ENCODE data around the gene KCNIP1.

DNA sequence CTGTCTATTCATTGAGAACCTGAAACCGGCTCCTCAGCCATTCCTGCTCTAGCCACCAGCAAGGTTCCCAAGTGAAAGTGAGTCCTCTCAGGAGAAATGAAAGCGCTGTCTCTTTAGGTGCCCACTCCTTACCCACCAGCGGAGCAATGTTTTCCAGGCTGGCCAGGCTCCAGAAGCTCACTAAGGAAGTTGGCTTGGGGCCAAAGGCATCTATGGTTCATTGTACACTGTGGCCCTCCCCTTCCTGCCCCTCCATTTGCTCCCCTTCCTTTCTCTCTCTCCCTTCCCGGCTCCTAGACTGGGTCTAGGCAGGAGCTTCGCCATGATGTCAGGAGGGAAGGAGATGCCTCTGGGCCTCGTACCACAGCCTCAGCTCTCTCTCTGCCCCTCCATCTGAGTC is 278.6 kb downstream of the KCNIP1 start:
- TF ChIP-seq SMC3 (IDR thresholded peaks at IDR 0.05; ENCODE audit: borderline replicate concordance, low read length) (no peak), POLR2A (IDR thresholded peaks at IDR 0.05; ENCODE audit: low read depth, low read length) (no peak), HDAC2 (IDR thresholded peaks at IDR 0.05) (no peak), FOXM1 (IDR thresholded peaks at IDR 0.05; ENCODE audit: low read depth, low read length) (no peak), HDAC6 (IDR thresholded peaks at IDR 0.05; ENCODE audit: unreplicated experiment) (no peak), SP1 (IDR thresholded peaks at IDR 0.05; ENCODE audit: low read depth, low read length) (no peak), RAD21 (IDR thresholded peaks at IDR 0.05; ENCODE audit: insufficient read depth, low read depth, low read length) (no peak), SUZ12 (IDR thresholded peaks at IDR 0.05; ENCODE audit: unreplicated experiment) (no peak), HDGF (IDR thresholded peaks at IDR 0.05) (no peak)
- TF ChIP-seq, protein P1, sequence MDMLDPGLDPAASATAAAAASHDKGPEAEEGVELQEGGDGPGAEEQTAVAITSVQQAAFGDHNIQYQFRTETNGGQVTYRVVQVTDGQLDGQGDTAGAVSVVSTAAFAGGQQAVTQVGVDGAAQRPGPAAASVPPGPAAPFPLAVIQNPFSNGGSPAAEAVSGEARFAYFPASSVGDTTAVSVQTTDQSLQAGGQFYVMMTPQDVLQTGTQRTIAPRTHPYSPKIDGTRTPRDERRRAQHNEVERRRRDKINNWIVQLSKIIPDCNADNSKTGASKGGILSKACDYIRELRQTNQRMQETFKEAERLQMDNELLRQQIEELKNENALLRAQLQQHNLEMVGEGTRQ (IDR thresholded peaks at IDR 0.05; ENCODE audit: borderline replicate concordance, low read depth, low read length): no peak
- TF ChIP-seq, protein P2, sequence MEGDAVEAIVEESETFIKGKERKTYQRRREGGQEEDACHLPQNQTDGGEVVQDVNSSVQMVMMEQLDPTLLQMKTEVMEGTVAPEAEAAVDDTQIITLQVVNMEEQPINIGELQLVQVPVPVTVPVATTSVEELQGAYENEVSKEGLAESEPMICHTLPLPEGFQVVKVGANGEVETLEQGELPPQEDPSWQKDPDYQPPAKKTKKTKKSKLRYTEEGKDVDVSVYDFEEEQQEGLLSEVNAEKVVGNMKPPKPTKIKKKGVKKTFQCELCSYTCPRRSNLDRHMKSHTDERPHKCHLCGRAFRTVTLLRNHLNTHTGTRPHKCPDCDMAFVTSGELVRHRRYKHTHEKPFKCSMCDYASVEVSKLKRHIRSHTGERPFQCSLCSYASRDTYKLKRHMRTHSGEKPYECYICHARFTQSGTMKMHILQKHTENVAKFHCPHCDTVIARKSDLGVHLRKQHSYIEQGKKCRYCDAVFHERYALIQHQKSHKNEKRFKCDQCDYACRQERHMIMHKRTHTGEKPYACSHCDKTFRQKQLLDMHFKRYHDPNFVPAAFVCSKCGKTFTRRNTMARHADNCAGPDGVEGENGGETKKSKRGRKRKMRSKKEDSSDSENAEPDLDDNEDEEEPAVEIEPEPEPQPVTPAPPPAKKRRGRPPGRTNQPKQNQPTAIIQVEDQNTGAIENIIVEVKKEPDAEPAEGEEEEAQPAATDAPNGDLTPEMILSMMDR (IDR thresholded peaks at IDR 0.05 in 2 of 3, conservative IDR thresholded peaks at IDR 0.05 in 1 of 3; ENCODE audit: control insufficient read depth in 2 of 3, extremely low read depth in 1 of 3, insufficient read depth in 1 of 3, low read depth in 3 of 3, low read length in 3 of 3): no peak
- TF ChIP-seq, protein P3, sequence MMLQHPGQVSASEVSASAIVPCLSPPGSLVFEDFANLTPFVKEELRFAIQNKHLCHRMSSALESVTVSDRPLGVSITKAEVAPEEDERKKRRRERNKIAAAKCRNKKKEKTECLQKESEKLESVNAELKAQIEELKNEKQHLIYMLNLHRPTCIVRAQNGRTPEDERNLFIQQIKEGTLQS (IDR thresholded peaks at IDR 0.05; ENCODE audit: borderline replicate concordance, extremely low read depth, low read depth, low read length): no peak

All from GM12878 (cell line).